Measurements from ENCODE around the gene ZNF622.

Gene ZNF622

DNA sequence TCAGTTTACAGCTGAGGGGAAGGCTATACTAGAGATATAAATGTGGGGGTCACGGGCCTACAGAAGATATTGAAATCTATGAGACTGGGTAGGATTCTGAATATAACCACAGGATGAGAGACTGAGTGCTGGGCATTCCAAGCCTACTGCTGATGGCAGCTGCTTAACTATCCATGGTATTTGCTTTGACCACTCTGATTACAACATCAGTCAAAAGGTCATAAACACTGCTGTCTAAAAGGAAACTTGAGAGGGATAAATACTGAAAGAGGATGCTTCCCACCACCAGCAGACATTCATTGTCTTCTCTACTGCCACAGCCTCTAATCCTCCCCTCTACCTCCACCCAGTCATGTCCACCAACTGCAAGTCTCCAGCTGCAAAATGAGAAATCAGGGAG, 3.8 kb downstream of the ZNF622 start:
- Histone ChIP-seq H2BK120ac (ENCODE audit: low read depth, low read length) (no peak overlapping the region), H4K91ac (ENCODE audit: low read depth, low read length, poor library complexity) (no peak overlapping the region), H2AK5ac (ENCODE audit: low read depth, low read length) (no peak overlapping the region), H3K27me3 (ENCODE audit: control insufficient read depth in 3 of 3, insufficient read depth in 3 of 3, low read depth in 1 of 3, low read length in 3 of 3) (no peaks in the 10 kb centered on the region), H3K79me1 (ENCODE audit: low read depth, low read length) (peaks cover 7% of the 10 kb centered on the region), H3K4ac (ENCODE audit: low read length) (no peak overlapping the region), H3K14ac (ENCODE audit: low read length) (no peak overlapping the region), H3K9me3 (replicated peaks in 1 of 2; ENCODE audit: control insufficient read depth in 2 of 2, insufficient read depth in 1 of 2, low read depth in 1 of 2, low read length in 2 of 2) (no peaks in the 10 kb centered on the region), H3K18ac (ENCODE audit: low read length) (no peak overlapping the region), H2BK15ac (ENCODE audit: low read length) (no peak overlapping the region), H3K4me3 (ENCODE audit: low read length in 2 of 2) (no peak overlapping the region), H3K27ac (replicated peaks; ENCODE audit: low read length) (no peak overlapping the region), H3K23ac (ENCODE audit: low read depth, low read length, poor library complexity) (no peak overlapping the region), H2AFZ (ENCODE audit: low read length) (no peak overlapping the region), H3K4me2 (ENCODE audit: insufficient read depth, low read length, poor library complexity, severe bottlenecking) (no peak overlapping the region), H3K36me3 (replicated peaks in 1 of 2; ENCODE audit: control insufficient read depth in 2 of 2, insufficient read depth in 2 of 2, low read length in 2 of 2) (peaks cover 19 to 71% of the 10 kb centered on the region in 2 donors), H4K8ac (ENCODE audit: low read depth, low read length) (no peak overlapping the region), H3K4me1 (ENCODE audit: control insufficient read depth in 2 of 2, insufficient read depth in 1 of 2, low read depth in 1 of 2, low read length in 2 of 2) (peaks cover 2 to 3% of the 10 kb centered on the region in 2 donors), H2BK5ac (ENCODE audit: low read length) (no peak overlapping the region), H2BK12ac (ENCODE audit: low read length) (no peak overlapping the region), H3K9ac (ENCODE audit: low read depth, low read length, poor library complexity) (no peak overlapping the region)
- DNase-seq (ENCODE audit: low spot score): no peak
- no CpG with 5 or more reads among the region's 1 CpG for WGBS, 2 donors (ENCODE audit: extremely low coverage in 2 of 2, insufficient read length in 2 of 2, insufficient replicate concordance in 1 of 2)

DNA sequence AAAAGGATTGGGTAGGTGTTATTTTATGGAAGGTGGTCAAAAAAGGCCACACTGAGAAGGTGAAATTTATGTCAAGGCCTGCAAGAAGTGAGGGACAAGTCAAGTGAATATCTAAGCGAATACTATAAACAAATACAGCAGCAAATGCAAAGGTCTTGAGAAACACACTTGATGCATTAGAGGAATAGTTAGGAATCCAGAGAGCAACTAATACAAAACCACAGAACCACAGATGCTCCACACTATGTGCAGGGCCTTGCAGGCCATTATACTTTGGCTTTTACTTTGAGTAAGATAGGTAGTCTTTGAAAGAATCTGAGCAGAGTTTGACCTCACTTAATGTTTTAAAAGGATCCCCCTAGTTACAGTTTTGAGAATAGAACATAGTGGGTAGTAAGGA, 4.6 kb downstream of the ZNF622 start:
- H2BK15ac ChIP-seq (ENCODE audit: low read length): no peak overlapping the region
- H3K4me3 ChIP-seq (ENCODE audit: low read length in 2 of 2): no peak overlapping the region
- H2BK12ac ChIP-seq (ENCODE audit: low read length): no peak overlapping the region
- no peak overlapping the region for H3K18ac ChIP-seq (ENCODE audit: low read length)
- H2BK5ac ChIP-seq (ENCODE audit: low read length): no peak overlapping the region
- H3K9ac ChIP-seq (ENCODE audit: low read depth, low read length, poor library complexity): no peak overlapping the region
- no peak overlapping the region for H4K91ac ChIP-seq (ENCODE audit: low read depth, low read length, poor library complexity)
- H3K4me2 ChIP-seq (ENCODE audit: insufficient read depth, low read length, poor library complexity, severe bottlenecking): no peak overlapping the region
- H2AK5ac ChIP-seq (ENCODE audit: low read depth, low read length): no peak overlapping the region
- no peak overlapping the region for H3K23ac ChIP-seq (ENCODE audit: low read depth, low read length, poor library complexity)
- H3K9me3 ChIP-seq (replicated peaks in 1 of 2; ENCODE audit: control insufficient read depth in 2 of 2, insufficient read depth in 1 of 2, low read depth in 1 of 2, low read length in 2 of 2): no peaks in the 10 kb centered on the region
- peaks cover 19 to 78% of the 10 kb centered on the region in 2 donors for H3K36me3 ChIP-seq (replicated peaks in 1 of 2; ENCODE audit: control insufficient read depth in 2 of 2, insufficient read depth in 2 of 2, low read length in 2 of 2)
- H3K4me1 ChIP-seq (ENCODE audit: control insufficient read depth in 2 of 2, insufficient read depth in 1 of 2, low read depth in 1 of 2, low read length in 2 of 2): peaks cover 2 to 3% of the 10 kb centered on the region in 2 donors
- H3K14ac ChIP-seq (ENCODE audit: low read length): no peak overlapping the region
- no peak overlapping the region for H3K4ac ChIP-seq (ENCODE audit: low read length)
- no peak overlapping the region for H2AFZ ChIP-seq (ENCODE audit: low read length)
- H4K8ac ChIP-seq (ENCODE audit: low read depth, low read length): no peak overlapping the region
- H2BK120ac ChIP-seq (ENCODE audit: low read depth, low read length): no peak overlapping the region
- no peak for DNase-seq (ENCODE audit: low spot score)
- no peak overlapping the region for H3K27ac ChIP-seq (replicated peaks; ENCODE audit: low read length)
- H3K79me1 ChIP-seq (ENCODE audit: low read depth, low read length): peaks cover 7% of the 10 kb centered on the region
- WGBS, 2 donors (ENCODE audit: extremely low coverage in 2 of 2, insufficient read length in 2 of 2, insufficient replicate concordance in 1 of 2): no CpG with 5 or more reads among the region's 1 CpG
- no peaks in the 10 kb centered on the region for H3K27me3 ChIP-seq (ENCODE audit: control insufficient read depth in 3 of 3, insufficient read depth in 3 of 3, low read depth in 1 of 3, low read length in 3 of 3)

DNA sequence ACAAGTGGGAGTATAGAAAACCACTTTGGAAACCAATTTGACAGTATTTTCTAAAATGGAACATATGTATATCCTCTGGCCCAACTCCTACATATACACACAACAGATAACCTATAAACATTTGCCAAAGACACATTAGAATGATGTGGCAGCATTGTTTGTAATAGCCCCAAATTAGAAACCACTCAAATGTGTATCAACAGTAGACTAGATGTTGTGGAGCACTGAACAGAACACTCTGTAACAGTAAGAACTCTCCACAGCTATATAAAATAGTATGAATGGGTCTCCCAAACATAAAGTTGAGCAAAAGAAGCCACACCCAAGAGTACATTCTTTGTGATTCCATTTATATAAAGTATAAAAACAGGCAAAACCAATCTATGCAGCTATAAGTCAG, 6.1 kb downstream of the ZNF622 start:
- no peak overlapping the region for H3K14ac ChIP-seq (ENCODE audit: low read length)
- H3K9ac ChIP-seq (ENCODE audit: low read depth, low read length, poor library complexity): no peak overlapping the region
- H2AK5ac ChIP-seq (ENCODE audit: low read depth, low read length): no peak overlapping the region
- H2BK12ac ChIP-seq (ENCODE audit: low read length): no peak overlapping the region
- H3K4ac ChIP-seq (ENCODE audit: low read length): no peak overlapping the region
- H3K79me1 ChIP-seq (ENCODE audit: low read depth, low read length): no peaks in the 10 kb centered on the region
- no peak overlapping the region for H3K27ac ChIP-seq (replicated peaks; ENCODE audit: low read length)
- no peaks in the 10 kb centered on the region for H3K27me3 ChIP-seq (ENCODE audit: control insufficient read depth in 3 of 3, insufficient read depth in 3 of 3, low read depth in 1 of 3, low read length in 3 of 3)
- H3K4me3 ChIP-seq (ENCODE audit: low read length in 2 of 2): no peak overlapping the region
- no peak overlapping the region for H4K8ac ChIP-seq (ENCODE audit: low read depth, low read length)
- DNase-seq (ENCODE audit: low spot score): no peak
- H2BK120ac ChIP-seq (ENCODE audit: low read depth, low read length): no peak overlapping the region
- H3K4me2 ChIP-seq (ENCODE audit: insufficient read depth, low read length, poor library complexity, severe bottlenecking): no peak overlapping the region
- H3K9me3 ChIP-seq (replicated peaks in 1 of 2; ENCODE audit: control insufficient read depth in 2 of 2, insufficient read depth in 1 of 2, low read depth in 1 of 2, low read length in 2 of 2): no peaks in the 10 kb centered on the region
- H2AFZ ChIP-seq (ENCODE audit: low read length): no peak overlapping the region
- H2BK5ac ChIP-seq (ENCODE audit: low read length): no peak overlapping the region
- no peak overlapping the region for H3K23ac ChIP-seq (ENCODE audit: low read depth, low read length, poor library complexity)
- peaks cover 0 to under 1% of the 10 kb centered on the region in 2 donors for H3K4me1 ChIP-seq (ENCODE audit: control insufficient read depth in 2 of 2, insufficient read depth in 1 of 2, low read depth in 1 of 2, low read length in 2 of 2)
- H4K91ac ChIP-seq (ENCODE audit: low read depth, low read length, poor library complexity): no peak overlapping the region
- peaks cover 20 to 94% of the 10 kb centered on the region in 2 donors for H3K36me3 ChIP-seq (replicated peaks in 1 of 2; ENCODE audit: control insufficient read depth in 2 of 2, insufficient read depth in 2 of 2, low read length in 2 of 2)
- no peak overlapping the region for H3K18ac ChIP-seq (ENCODE audit: low read length)
- no peak overlapping the region for H2BK15ac ChIP-seq (ENCODE audit: low read length)

DNA sequence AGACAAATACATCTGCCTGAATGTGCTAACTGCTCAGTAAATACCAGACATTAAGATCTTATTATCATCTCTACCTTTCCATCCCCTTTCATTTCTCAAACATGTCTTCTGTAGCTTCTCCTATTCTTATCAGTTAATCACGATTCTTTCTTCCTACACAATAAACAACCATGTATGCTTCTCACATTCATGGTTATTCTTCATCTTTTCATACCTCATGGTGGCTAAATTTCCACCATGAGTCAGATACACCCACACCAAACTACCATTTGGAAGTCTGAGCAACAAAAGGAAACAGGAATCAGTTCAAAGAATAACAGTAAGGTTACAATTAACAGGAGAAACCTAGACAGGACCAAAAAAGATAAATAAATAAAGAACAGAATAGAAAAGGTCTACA, 7.7 kb downstream of the ZNF622 start:
- Histone ChIP-seq H3K18ac (ENCODE audit: low read length) (no peak overlapping the region), H3K9me3 (replicated peaks in 1 of 2; ENCODE audit: control insufficient read depth in 2 of 2, insufficient read depth in 1 of 2, low read depth in 1 of 2, low read length in 2 of 2) (no peaks in the 10 kb centered on the region), H4K8ac (ENCODE audit: low read depth, low read length) (no peak overlapping the region), H3K79me1 (ENCODE audit: low read depth, low read length) (no peaks in the 10 kb centered on the region), H3K4me2 (ENCODE audit: insufficient read depth, low read length, poor library complexity, severe bottlenecking) (no peak overlapping the region), H3K9ac (ENCODE audit: low read depth, low read length, poor library complexity) (no peak overlapping the region), H3K4ac (ENCODE audit: low read length) (no peak overlapping the region), H3K4me1 (ENCODE audit: control insufficient read depth in 2 of 2, insufficient read depth in 1 of 2, low read depth in 1 of 2, low read length in 2 of 2) (no peaks in the 10 kb centered on the region), H3K14ac (ENCODE audit: low read length) (no peak overlapping the region), H3K4me3 (ENCODE audit: low read length in 2 of 2) (no peak overlapping the region), H2AK5ac (ENCODE audit: low read depth, low read length) (no peak overlapping the region), H2BK120ac (ENCODE audit: low read depth, low read length) (no peak overlapping the region), H2BK12ac (ENCODE audit: low read length) (no peak overlapping the region), H2BK15ac (ENCODE audit: low read length) (no peak overlapping the region), H2BK5ac (ENCODE audit: low read length) (no peak overlapping the region), H2AFZ (ENCODE audit: low read length) (no peak overlapping the region), H4K91ac (ENCODE audit: low read depth, low read length, poor library complexity) (no peak overlapping the region), H3K27me3 (ENCODE audit: control insufficient read depth in 3 of 3, insufficient read depth in 3 of 3, low read depth in 1 of 3, low read length in 3 of 3) (no peaks in the 10 kb centered on the region), H3K27ac (replicated peaks; ENCODE audit: low read length) (no peak overlapping the region), H3K36me3 (replicated peaks in 1 of 2; ENCODE audit: control insufficient read depth in 2 of 2, insufficient read depth in 2 of 2, low read length in 2 of 2) (peaks cover 18 to 95% of the 10 kb centered on the region in 2 donors), H3K23ac (ENCODE audit: low read depth, low read length, poor library complexity) (no peak overlapping the region)
- DNase-seq (ENCODE audit: low spot score): no peak
- 100% methylated on average over 1 of the region's 1 CpG for WGBS, 2 donors (ENCODE audit: extremely low coverage in 2 of 2, insufficient read length in 2 of 2, insufficient replicate concordance in 1 of 2)

All from neuronal stem cell (in vitro differentiated cells).